ENCODE data around the gene USO1. TPM values are rescaled to one million over a fixed set of nuclear protein-coding genes. Genes with fewer than 3 reads are reported as not detected.

The USO1 gene
- total and polyA plus RNA-seq, 4 experiments from 2014 or later, result 31.9 to 49.4 (median 42.0) TPM

- H3K9me3 Mint-ChIP-seq, result no peaks in the 10 kb centered on the region
- no peak for DNase-seq
- no peaks in the 10 kb centered on the region for H3K27me3 ChIP-seq (ENCODE audit: insufficient read depth, low read length)
- H3K36me3 Mint-ChIP-seq, result peaks cover 25 to 29% of the 10 kb centered on the region in 2 donors
- H3K4me3 ChIP-seq (ENCODE audit: low read length in 2 of 2), result no peak overlapping the region
- no peak overlapping the region for H3K4me3 Mint-ChIP-seq
- peaks cover 14% of the 10 kb centered on the region for H3K36me3 ChIP-seq (ENCODE audit: insufficient read depth, low read length)
- H3K27ac ChIP-seq (ENCODE audit: low read depth, low read length), result no peak overlapping the region
- H3K4me1 ChIP-seq (ENCODE audit: insufficient read depth, low read length), result no peaks in the 10 kb centered on the region
- intact Hi-C loops (cut with micrococcal nuclease), result no loop called here
- no peaks in the 10 kb centered on the region for H3K27me3 Mint-ChIP-seq
- CTCF ChIA-PET (ENCODE audit: partially characterized antibody), result no interaction called here
- H3K9me3 ChIP-seq (ENCODE audit: control insufficient read depth in 1 of 2, low read length in 2 of 2), result no peaks in the 10 kb centered on the region
- H3K4me1 Mint-ChIP-seq, result no peaks in the 10 kb centered on the region
- POLR2A ChIA-PET (ENCODE audit: partially characterized antibody), result interaction anchor here (0.6 kb wide), 1 partner anchor 260 kb away, joined by 3 read pairs; no protein-coding TSS in a partner anchor
- H3K27ac Mint-ChIP-seq, result peak overlapping the region in 1 of 7 donors; percentile 50
These were observed 93.5 kb downstream of the USO1 start for GRCh38 chr4:75817901-75818300.

- Mint-ChIP-seq H3K27me3 (no peaks in the 10 kb centered on the region), H3K4me1 (no peaks in the 10 kb centered on the region), H3K4me3 (no peak overlapping the region), H3K9me3 (no peaks in the 10 kb centered on the region), H3K36me3 (peaks cover 18 to 21% of the 10 kb centered on the region in 2 donors), H3K27ac (no peak overlapping the region)
- peaks cover 7% of the 10 kb centered on the region for H3K36me3 ChIP-seq (ENCODE audit: insufficient read depth, low read length)
- intact Hi-C loops (cut with micrococcal nuclease), result no loop called here
- no peaks in the 10 kb centered on the region for H3K9me3 ChIP-seq (ENCODE audit: control insufficient read depth in 1 of 2, low read length in 2 of 2)
- no peak for DNase-seq
- no peak overlapping the region for H3K4me3 ChIP-seq (ENCODE audit: low read length in 2 of 2)
- ChIA-PET POLR2A (ENCODE audit: partially characterized antibody) (no interaction called here), CTCF (ENCODE audit: partially characterized antibody) (no interaction called here)
- H3K4me1 ChIP-seq (ENCODE audit: insufficient read depth, low read length), result no peaks in the 10 kb centered on the region
- H3K27me3 ChIP-seq (ENCODE audit: insufficient read depth, low read length), result no peaks in the 10 kb centered on the region
- no peak overlapping the region for H3K27ac ChIP-seq (ENCODE audit: low read depth, low read length)
These were observed 94.7 kb downstream of the USO1 start for GRCh38 chr4:75819121-75819520.

- Histone ChIP-seq H3K4me1 (ENCODE audit: insufficient read depth, low read length) (no peaks in the 10 kb centered on the region), H3K27ac (ENCODE audit: low read depth, low read length) (no peak overlapping the region), H3K36me3 (ENCODE audit: insufficient read depth, low read length) (no peaks in the 10 kb centered on the region), H3K4me3 (ENCODE audit: low read length in 2 of 2) (no peak overlapping the region), H3K9me3 (ENCODE audit: control insufficient read depth in 1 of 2, low read length in 2 of 2) (no peaks in the 10 kb centered on the region), H3K27me3 (ENCODE audit: insufficient read depth, low read length) (no peaks in the 10 kb centered on the region)
- Mint-ChIP-seq H3K9me3 (no peaks in the 10 kb centered on the region), H3K36me3 (peaks cover 9 to 11% of the 10 kb centered on the region in 2 donors), H3K27me3 (no peaks in the 10 kb centered on the region), H3K27ac (no peak overlapping the region), H3K4me1 (no peaks in the 10 kb centered on the region), H3K4me3 (no peak overlapping the region)
- CTCF ChIA-PET (ENCODE audit: partially characterized antibody), result no interaction called here
- intact Hi-C loops (cut with micrococcal nuclease), result no loop called here
- POLR2A ChIA-PET (ENCODE audit: partially characterized antibody), result no interaction called here
- DNase-seq, result no peak
These were observed 95.8 kb downstream of the USO1 start for GRCh38 chr4:75820197-75820596.

GRCh38 chr4:75820676-75821075 is 96.3 kb downstream of the USO1 start:
- Histone ChIP-seq H3K27ac (ENCODE audit: low read depth, low read length) (no peak overlapping the region), H3K4me1 (ENCODE audit: insufficient read depth, low read length) (no peaks in the 10 kb centered on the region), H3K27me3 (ENCODE audit: insufficient read depth, low read length) (no peaks in the 10 kb centered on the region), H3K9me3 (ENCODE audit: control insufficient read depth in 1 of 2, low read length in 2 of 2) (no peaks in the 10 kb centered on the region), H3K36me3 (ENCODE audit: insufficient read depth, low read length) (no peaks in the 10 kb centered on the region), H3K4me3 (ENCODE audit: low read length in 2 of 2) (no peak overlapping the region)
- Mint-ChIP-seq H3K4me1 (no peaks in the 10 kb centered on the region), H3K9me3 (no peaks in the 10 kb centered on the region), H3K36me3 (peaks cover 4 to 6% of the 10 kb centered on the region in 2 donors), H3K27me3 (no peaks in the 10 kb centered on the region), H3K27ac (no peak overlapping the region), H3K4me3 (no peak overlapping the region)
- no peak for DNase-seq
- intact Hi-C loops (cut with micrococcal nuclease), result no loop called here
- CTCF ChIA-PET (ENCODE audit: partially characterized antibody), result interaction anchor here (0.8 kb wide), 1 partner anchor 27 kb away, joined by 4 read pairs; no protein-coding TSS in a partner anchor
- POLR2A ChIA-PET (ENCODE audit: partially characterized antibody), result no interaction called here

GRCh38 chr4:75821216-75821615 is 96.8 kb downstream of the USO1 start:
- ChIA-PET POLR2A (ENCODE audit: partially characterized antibody) (no interaction called here), CTCF (ENCODE audit: partially characterized antibody) (interaction anchor here (0.8 kb wide), 1 partner anchor 26 kb away, joined by 4 read pairs; no protein-coding TSS in a partner anchor)
- no peaks in the 10 kb centered on the region for H3K4me1 Mint-ChIP-seq
- no peak for DNase-seq
- H3K9me3 Mint-ChIP-seq, result no peaks in the 10 kb centered on the region
- H3K36me3 Mint-ChIP-seq, result peaks cover under 1 to 1% of the 10 kb centered on the region in 2 donors
- no peak overlapping the region for H3K27ac Mint-ChIP-seq
- H3K4me3 Mint-ChIP-seq, result no peak overlapping the region
- no peaks in the 10 kb centered on the region for H3K27me3 ChIP-seq (ENCODE audit: insufficient read depth, low read length)
- H3K4me3 ChIP-seq (ENCODE audit: low read length in 2 of 2), result no peak overlapping the region
- H3K27ac ChIP-seq (ENCODE audit: low read depth, low read length), result no peak overlapping the region
- H3K9me3 ChIP-seq (ENCODE audit: control insufficient read depth in 1 of 2, low read length in 2 of 2), result no peaks in the 10 kb centered on the region
- H3K4me1 ChIP-seq (ENCODE audit: insufficient read depth, low read length), result no peaks in the 10 kb centered on the region
- intact Hi-C loops (cut with micrococcal nuclease), result no loop called here
- H3K27me3 Mint-ChIP-seq, result no peaks in the 10 kb centered on the region
- H3K36me3 ChIP-seq (ENCODE audit: insufficient read depth, low read length), result no peaks in the 10 kb centered on the region

GRCh38 chr4:75821966-75822365 is 97.6 kb downstream of the USO1 start:
- Histone ChIP-seq H3K4me1 (ENCODE audit: insufficient read depth, low read length) (no peaks in the 10 kb centered on the region), H3K27ac (ENCODE audit: low read depth, low read length) (no peak overlapping the region), H3K27me3 (ENCODE audit: insufficient read depth, low read length) (no peaks in the 10 kb centered on the region), H3K4me3 (ENCODE audit: low read length in 2 of 2) (no peak overlapping the region), H3K36me3 (ENCODE audit: insufficient read depth, low read length) (no peaks in the 10 kb centered on the region), H3K9me3 (ENCODE audit: control insufficient read depth in 1 of 2, low read length in 2 of 2) (no peaks in the 10 kb centered on the region)
- DNase-seq, result no peak
- H3K27ac Mint-ChIP-seq, result no peak overlapping the region
- H3K9me3 Mint-ChIP-seq, result no peaks in the 10 kb centered on the region
- H3K27me3 Mint-ChIP-seq, result no peaks in the 10 kb centered on the region
- no peak overlapping the region for H3K4me3 Mint-ChIP-seq
- ChIA-PET CTCF (ENCODE audit: partially characterized antibody) (no interaction called here), POLR2A (ENCODE audit: partially characterized antibody) (no interaction called here)
- intact Hi-C loops (cut with micrococcal nuclease), result no loop called here
- no peaks in the 10 kb centered on the region for H3K4me1 Mint-ChIP-seq
- no peaks in the 10 kb centered on the region for H3K36me3 Mint-ChIP-seq

GRCh38 chr4:75822416-75822815 is 98.0 kb downstream of the USO1 start:
- CTCF ChIA-PET (ENCODE audit: partially characterized antibody), result no interaction called here
- no peak overlapping the region for H3K4me3 ChIP-seq (ENCODE audit: low read length in 2 of 2)

GRCh38 chr4:75823812-75824211 is 99.4 kb downstream of the USO1 start:
- no peaks in the 10 kb centered on the region for H3K27me3 Mint-ChIP-seq
- CTCF ChIA-PET (ENCODE audit: partially characterized antibody), result no interaction called here

More at GRCh38 chr4:75822416-75822815, 98.0 kb downstream of the USO1 start:
- no peaks in the 10 kb centered on the region for H3K27me3 Mint-ChIP-seq
- no peak overlapping the region for H3K4me3 Mint-ChIP-seq
- Histone ChIP-seq H3K27ac (ENCODE audit: low read depth, low read length) (no peak overlapping the region), H3K4me1 (ENCODE audit: insufficient read depth, low read length) (no peaks in the 10 kb centered on the region), H3K27me3 (ENCODE audit: insufficient read depth, low read length) (no peaks in the 10 kb centered on the region), H3K36me3 (ENCODE audit: insufficient read depth, low read length) (no peaks in the 10 kb centered on the region), H3K9me3 (ENCODE audit: control insufficient read depth in 1 of 2, low read length in 2 of 2) (no peaks in the 10 kb centered on the region)
- POLR2A ChIA-PET (ENCODE audit: partially characterized antibody), result no interaction called here
- H3K36me3 Mint-ChIP-seq, result no peaks in the 10 kb centered on the region
- no peaks in the 10 kb centered on the region for H3K4me1 Mint-ChIP-seq
- H3K9me3 Mint-ChIP-seq, result no peaks in the 10 kb centered on the region
- no peak overlapping the region for H3K27ac Mint-ChIP-seq
- DNase-seq, result no peak
- intact Hi-C loops (cut with micrococcal nuclease), result no loop called here

More at GRCh38 chr4:75823812-75824211, 99.4 kb downstream of the USO1 start:
- no peaks in the 10 kb centered on the region for H3K4me1 Mint-ChIP-seq
- no peak overlapping the region for H3K4me3 ChIP-seq (ENCODE audit: low read length in 2 of 2)
- POLR2A ChIA-PET (ENCODE audit: partially characterized antibody), result no interaction called here
- H3K27ac Mint-ChIP-seq, result no peak overlapping the region
- no peak for DNase-seq
- H3K9me3 ChIP-seq (ENCODE audit: control insufficient read depth in 1 of 2, low read length in 2 of 2), result no peaks in the 10 kb centered on the region
- H3K27me3 ChIP-seq (ENCODE audit: insufficient read depth, low read length), result no peaks in the 10 kb centered on the region
- no peaks in the 10 kb centered on the region for H3K4me1 ChIP-seq (ENCODE audit: insufficient read depth, low read length)
- no peak overlapping the region for H3K4me3 Mint-ChIP-seq
- H3K36me3 Mint-ChIP-seq, result no peaks in the 10 kb centered on the region
- H3K27ac ChIP-seq (ENCODE audit: low read depth, low read length), result no peak overlapping the region
- no peaks in the 10 kb centered on the region for H3K9me3 Mint-ChIP-seq
- intact Hi-C loops (cut with micrococcal nuclease), result no loop called here
- no peaks in the 10 kb centered on the region for H3K36me3 ChIP-seq (ENCODE audit: insufficient read depth, low read length)

Data from CD4-positive, alpha-beta memory T cell (primary cell).